HepG2 (cell line): ENCODE measurements around the gene SLIT3.

Source experiments
- CTCF ChIP-seq: sonication (generic); formaldehyde crosslinking; IDR thresholded peaks from 2 replicates; pipeline ENCODE4 v1.5.0; 2020; ENCODE audit warnings: mild to moderate bottlenecking, missing genetic modification reagents, moderate library complexity
- EZH2 ChIP-seq: conservative IDR thresholded peaks from 2 replicates; pipeline ENCODE4 v1.6.1; 2012; ENCODE audit warnings: mild to moderate bottlenecking, low read depth, low read length, moderate library complexity
- TOE1 ChIP-seq: sonication (generic); formaldehyde crosslinking; IDR thresholded peaks from 2 replicates; pipeline ENCODE4 v1.4.0; 2020; ENCODE audit warnings: mild to moderate bottlenecking, missing genetic modification reagents

DNA sequence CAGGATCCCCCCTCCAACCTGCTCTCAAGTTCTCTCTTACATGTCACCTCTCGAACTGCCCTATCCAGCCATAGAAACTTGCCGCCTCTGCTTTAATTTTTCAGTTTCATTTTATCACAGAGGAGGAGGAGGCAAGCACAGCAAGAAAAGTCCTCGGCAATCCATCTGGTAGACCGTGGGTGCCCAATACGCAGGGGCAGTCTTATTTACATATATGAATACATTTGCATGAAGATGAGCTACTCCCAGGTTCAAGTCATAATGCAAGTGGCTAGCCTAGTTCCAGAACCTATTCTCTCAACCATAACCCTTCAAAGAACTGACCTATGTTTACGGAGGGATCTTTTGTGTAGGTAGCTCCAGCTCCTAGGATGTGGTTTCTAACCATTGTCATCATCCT lies 498.6 kb downstream of the SLIT3 start:
- TF ChIP-seq CTCF (no peak), TOE1 (no peak), EZH2 (no peak)
